H1 (cell line): ENCODE data around the gene ORC3. TPM values are rescaled to one million over a fixed set of nuclear protein-coding genes. Genes with fewer than 3 reads are reported as not detected.

ENCODE experiments used
- CTCF ChIA-PET: fragments of 300-600 bp; sonication (Branson Sonifier 250); formaldehyde crosslinking; loops from one replicate; lab custom pipeline; 2021; ENCODE audit not compliant: partially characterized antibody; lab: Charles Lee
- POLR2A ChIA-PET: fragments of 300-600 bp; sonication (Branson Sonifier 250); formaldehyde crosslinking; loops from one replicate; lab custom pipeline; 2021; ENCODE audit warnings: inconsistent platforms; ENCODE audit not compliant: partially characterized antibody; lab: Charles Lee
- DNase-seq, 2 experiments: peaks; one replicate each; pipeline versions ENCODE4 v3.0.0 to v3.0.0-alpha.2; 2010 to 2022; ENCODE audit warnings: low spot score in 2 of 2, low read depth in 1 of 2, mixed read lengths in 1 of 2
- FAIRE-seq: peaks from 2 replicates; lab custom pipeline; 2011; peaks lifted over from hg19 to GRCh38; lab: Jason Lieb, UNC
- H2AFZ ChIP-seq: 2 replicates; pipeline ENCODE4 v1.8.1; 2012; ENCODE audit warnings: low read length, inconsistent platforms
- H2AK5ac ChIP-seq: 2 replicates; pipeline ENCODE4 v1.6.1; 2013; ENCODE audit warnings: low read depth, low read length
- H2BK120ac ChIP-seq: replicated peaks from 2 replicates; pipeline ENCODE3; 2013; ENCODE audit warnings: low read depth, low read length, inconsistent platforms
- H2BK12ac ChIP-seq: 2 replicates; pipeline ENCODE4 v1.6.1; 2013; ENCODE audit warnings: low read depth, low read length
- H2BK15ac ChIP-seq: 2 replicates; pipeline ENCODE4 v1.6.1; 2013; ENCODE audit warnings: low read length
- H2BK20ac ChIP-seq: 2 replicates; pipeline ENCODE4 v1.6.1; 2013; ENCODE audit warnings: low read length
- H2BK5ac ChIP-seq: 2 replicates; pipeline ENCODE4 v1.6.1; 2013; ENCODE audit warnings: low read depth, low read length
- H3K14ac ChIP-seq: 2 replicates; pipeline ENCODE4 v1.6.1; 2013; ENCODE audit warnings: inconsistent platforms; ENCODE audit not compliant: insufficient read length
- H3K18ac ChIP-seq: 2 replicates; pipeline ENCODE4 v1.6.1; 2013; ENCODE audit warnings: low read length; ENCODE audit errors: extremely low read depth
- H3K23ac ChIP-seq: 2 replicates; pipeline ENCODE4 v1.6.1; 2013; ENCODE audit warnings: inconsistent platforms; ENCODE audit not compliant: insufficient read length
- H3K23me2 ChIP-seq: 2 replicates; pipeline ENCODE4 v1.6.1; 2013; ENCODE audit warnings: low read depth, low read length
- H3K27ac ChIP-seq: 2 replicates; pipeline ENCODE4 v1.6.1; 2011; ENCODE audit warnings: low read depth, low read length, inconsistent platforms
- H3K27me3 ChIP-seq, 4 experiments: replicated peaks in 1 of 4; 1 replicate in 1 of 4; 2 replicates in 3 of 4; pipeline versions ENCODE4 v1.6.1 to v1.8.1; 2011 to 2013; ENCODE audit warnings: low read length in 3 of 4, mild to moderate bottlenecking in 3 of 4, inconsistent platforms in 2 of 4, mixed read lengths in 2 of 4, moderate library complexity in 1 of 4; ENCODE audit not compliant: control insufficient read depth in 3 of 4, insufficient read depth in 3 of 4; ENCODE audit errors: extremely low read depth in 1 of 4
- H3K36me3 ChIP-seq, 4 experiments: 2 replicates each; pipeline versions ENCODE4 v1.6.1 to v1.8.1; 2011 to 2013; ENCODE audit warnings: mild to moderate bottlenecking in 4 of 4, low read length in 3 of 4, moderate library complexity in 2 of 4, control low read depth in 1 of 4, inconsistent platforms in 1 of 4; ENCODE audit not compliant: insufficient read depth in 4 of 4, control insufficient read depth in 2 of 4
- H3K4ac ChIP-seq: replicated peaks from 2 replicates; pipeline ENCODE3; 2013; ENCODE audit warnings: low read length, low read depth, mixed read lengths, inconsistent platforms; ENCODE audit not compliant: insufficient read length
- H3K4me1 ChIP-seq, 4 experiments: replicated peaks in 1 of 4; 1 replicate in 1 of 4; 2 replicates in 3 of 4; pipeline versions ENCODE4 v1.6.1 to v1.8.1; 2011 to 2013; ENCODE audit warnings: low read length in 3 of 4, inconsistent platforms in 2 of 4, mixed read lengths in 1 of 4; ENCODE audit not compliant: insufficient read depth in 4 of 4, control insufficient read depth in 3 of 4
- H3K4me2 ChIP-seq, 2 experiments: 2 replicates each; pipeline versions ENCODE4 v1.6.1 to v1.8.1; 2011 to 2013; ENCODE audit warnings: low read depth in 2 of 2, low read length in 2 of 2, control low read depth in 1 of 2, inconsistent platforms in 1 of 2, mild to moderate bottlenecking in 1 of 2; ENCODE audit not compliant: insufficient read depth in 1 of 2
- H3K4me3 ChIP-seq, 4 experiments: fragments of 200-600, 300-600 bp in 1 of 4; sonication (generic), shearing (Covaris generic), sonication (Bioruptor Twin) in 1 of 4; 2 replicates each; pipeline versions ENCODE4 v1.5.1 to v1.8.1; 2011 to 2016; ENCODE audit warnings: low read length in 4 of 4, low read depth in 3 of 4, control low read depth in 2 of 4, inconsistent platforms in 2 of 4, mild to moderate bottlenecking in 2 of 4, mixed read lengths in 1 of 4, moderate library complexity in 1 of 4; ENCODE audit not compliant: insufficient read depth in 2 of 4; ENCODE audit errors: extremely low read depth in 1 of 4
- H3K56ac ChIP-seq: replicated peaks from 2 replicates; pipeline ENCODE3; 2013; ENCODE audit warnings: low read depth, mild to moderate bottlenecking, mixed read lengths, low read length, inconsistent platforms; ENCODE audit not compliant: insufficient read length
- H3K79me1 ChIP-seq: 2 replicates; pipeline ENCODE4 v1.6.1; 2013; ENCODE audit warnings: low read depth, low read length, control low read depth
- H3K79me2 ChIP-seq, 2 experiments: 2 replicates each; pipeline versions ENCODE4 v1.6.1 to v1.8.1; 2012 to 2013; ENCODE audit warnings: low read length in 2 of 2, mild to moderate bottlenecking in 2 of 2, inconsistent platforms in 1 of 2; ENCODE audit not compliant: insufficient read depth in 2 of 2, control insufficient read depth in 1 of 2
- H3K9ac ChIP-seq, 4 experiments: replicated peaks in 1 of 4; 1 replicate in 1 of 4; 2 replicates in 3 of 4; pipeline versions ENCODE4 v1.6.1 to v1.8.1; 2011 to 2013; ENCODE audit warnings: low read depth in 3 of 4, low read length in 3 of 4, control low read depth in 2 of 4, mild to moderate bottlenecking in 2 of 4, moderate library complexity in 2 of 4, inconsistent platforms in 1 of 4; ENCODE audit errors: extremely low read depth in 1 of 4
- H3K9me3 ChIP-seq, 2 experiments: 2 replicates each; pipeline versions ENCODE4 v1.6.1 to v1.8.1; 2012 to 2013; ENCODE audit warnings: mild to moderate bottlenecking in 2 of 2, moderate library complexity in 2 of 2, control low read depth in 1 of 2, inconsistent platforms in 1 of 2, low read depth in 1 of 2, low read length in 1 of 2, mixed read lengths in 1 of 2; ENCODE audit not compliant: insufficient read depth in 2 of 2
- H4K20me1 ChIP-seq, 2 experiments: replicated peaks in 1 of 2; 2 replicates each; pipeline versions ENCODE3 to v1.8.1; 2011 to 2013; ENCODE audit warnings: inconsistent platforms in 2 of 2, low read length in 2 of 2, mild to moderate bottlenecking in 1 of 2; ENCODE audit not compliant: insufficient read depth in 2 of 2, control insufficient read depth in 1 of 2
- H4K5ac ChIP-seq: 2 replicates; pipeline ENCODE4 v1.6.1; 2013; ENCODE audit warnings: low read length, low read depth, mixed read lengths, inconsistent platforms; ENCODE audit not compliant: insufficient read length
- H4K8ac ChIP-seq: 2 replicates; pipeline ENCODE4 v1.8.0; 2013; ENCODE audit warnings: mild to moderate bottlenecking, moderate library complexity, low read length, inconsistent platforms; ENCODE audit not compliant: insufficient read depth; ENCODE audit errors: extremely low read depth
- H4K91ac ChIP-seq: replicated peaks from 2 replicates; pipeline ENCODE3; 2013; ENCODE audit warnings: low read length, mixed read lengths, inconsistent platforms; ENCODE audit not compliant: insufficient read length
- BRCA1 ChIP-seq: IDR thresholded peaks from 2 replicates; pipeline ENCODE4 v1.6.1; 2012; ENCODE audit warnings: low read depth, low read length, improper control_type of control experiment
- CHD1 ChIP-seq: IDR thresholded peaks from 2 replicates; pipeline ENCODE4 v1.6.1; 2012; ENCODE audit warnings: low read depth, low read length, improper control_type of control experiment
- CTCF ChIP-seq, 3 experiments: IDR thresholded peaks; 1 replicate in 2 of 3; 2 replicates in 1 of 3; pipeline versions ENCODE4 v1.5.1 to v1.6.1; 2011; ENCODE audit warnings: low read length in 3 of 3, mild to moderate bottlenecking in 3 of 3, inconsistent platforms in 2 of 3, low read depth in 1 of 3, moderate library complexity in 1 of 3; ENCODE audit not compliant: insufficient read depth in 1 of 3; ENCODE audit errors: control extremely low read depth in 1 of 3
- KDM1A ChIP-seq: fragments of 200-600, 300-600 bp; sonication (generic); IDR thresholded peaks from 2 replicates; pipeline ENCODE4 v1.7.1; 2016; ENCODE audit warnings: mild to moderate bottlenecking, low read length, borderline replicate concordance
- SP2 ChIP-seq: IDR thresholded peaks from 2 replicates; pipeline ENCODE4 v1.6.1; 2012; ENCODE audit warnings: mild to moderate bottlenecking, low read length, inconsistent platforms
- WGBS, 2 experiments: shearing (Covaris generic) in 1 of 2; methylation state at CpG; one replicate each; pipeline versions ENCODE4 v1.1.6 to v1.1.7; 2013 to 2015; ENCODE audit warnings: low lambda C conversion rate in 2 of 2, mixed read lengths in 2 of 2, inconsistent platforms in 1 of 2, low coverage in 1 of 2, missing lambda C conversion rate in 1 of 2; ENCODE audit not compliant: insufficient replicate concordance in 2 of 2, insufficient coverage in 1 of 2, insufficient read length in 1 of 2; ENCODE audit errors: extremely low coverage in 1 of 2, missing lambda C conversion rate in 1 of 2; 5-methylcytosine and 5-hydroxymethylcytosine counted together
- polyA plus RNA-seq, 7 experiments: library from polyadenylated mRNA; depleted of rRNA in 3 of 7; stranded (reverse) in 5 of 7; unstranded in 2 of 7; fragments of >200 nt in 5 of 7; fragments of 200-250 nt in 2 of 7; gene quantifications; 1 replicate in 5 of 7; 2 replicates in 1 of 7; 4 replicates in 1 of 7; pipeline versions ENCODE4 v1.2.1 to v1.2.3, GENCODE V29; 2011 to 2013; ENCODE audit warnings: missing spikeins in 2 of 7, mixed read lengths in 2 of 7
- total RNA-seq: library from RNA; stranded (reverse); fragmentation: NEBNext Ultra II Directional; extraction: Animal tissue kit (Norgen Biotek cat#: 25700); gene quantifications from 2 replicates; pipeline ENCODE4 v1.2.1, GENCODE V29; 2021

The ORC3 gene
- total and polyA plus RNA-seq, 2 of the 8 experiments (the other 6 are each of a cell fraction or from before 2014, with no cell fraction given) = 35.9 to 60.9 TPM

- POLR2A ChIA-PET = interaction anchor here (0.7 to 1.5 kb wide), 3 partner anchors 16 to 125 kb away, joined by 3 to 5 read pairs (median 3); no protein-coding TSS in a partner anchor
- H4K91ac ChIP-seq = no peak overlapping the region
- no peak overlapping the region for H3K14ac ChIP-seq
- no peak overlapping the region for H3K4me3 ChIP-seq
- WGBS, 2 experiments = 92% methylated on average over 3 of the region's 3 CpGs; no CpG with 5 or more reads in 1 of the 2 experiments
- H3K4me2 ChIP-seq = no peak overlapping the region
- no peak overlapping the region for H2AK5ac ChIP-seq
- H2BK20ac ChIP-seq = no peak overlapping the region
- H3K23ac ChIP-seq = no peak overlapping the region
- H2BK15ac ChIP-seq = no peak overlapping the region
- H4K5ac ChIP-seq = no peak overlapping the region
- no peak overlapping the region for H2AFZ ChIP-seq
- FAIRE-seq (no peak), DNase-seq (no peak)
- no peak overlapping the region for H2BK5ac ChIP-seq
- no peaks in the 10 kb centered on the region for H3K23me2 ChIP-seq
- no peak overlapping the region for H3K27ac ChIP-seq
- H4K8ac ChIP-seq = no peak overlapping the region
- peaks cover 5% of the 10 kb centered on the region for H3K79me1 ChIP-seq
- H3K9ac ChIP-seq = no peak overlapping the region
- no peaks in the 10 kb centered on the region for H3K27me3 ChIP-seq
- no peak overlapping the region for H2BK12ac ChIP-seq
- no peak overlapping the region for H3K56ac ChIP-seq
- H2BK120ac ChIP-seq = no peak overlapping the region
- H3K4ac ChIP-seq = no peak overlapping the region
- peaks cover 3 to 80% of the 10 kb centered on the region in 2 experiments; a peak in 3 of 4 replicates for H3K79me2 ChIP-seq
- peaks cover 0 to 21% (median 0%) of the 10 kb centered on the region in 4 experiments; a peak in 1 of 8 replicates for H3K36me3 ChIP-seq
- H4K20me1 ChIP-seq = peaks cover 0 to 6% of the 10 kb centered on the region in 2 experiments
- H3K4me1 ChIP-seq = peaks cover 0 to 2% (median 0%) of the 10 kb centered on the region in 4 experiments; a peak in 1 of 7 replicates
- H3K9me3 ChIP-seq = no peaks in the 10 kb centered on the region
- no peak overlapping the region for H3K18ac ChIP-seq
- CTCF ChIA-PET = no interaction called here
- TF ChIP-seq CTCF (IDR thresholded peaks at IDR 0.05; ENCODE audit: control extremely low read depth in 1 of 3, insufficient read depth in 1 of 3, low read depth in 1 of 3, low read length in 3 of 3) (no peak), SP2 (no peak), KDM1A (no peak), BRCA1 (no peak), CHD1 (no peak)
Observed at GRCh38 chr6:87572883-87573282, 17.1 kb upstream of the ORC3 start.
